HL-60 (cell line): ENCODE data around the gene DHRSX.

Source experiments
- DNase-seq, 2 experiments: peaks; one replicate each; pipeline ENCODE4 v3.0.0-alpha.2; 2010 to 2020; ENCODE audit warnings: low read depth in 1 of 2, low spot score in 1 of 2
- H3K27ac ChIP-seq: fragments of 250-450 bp; sonication (Bioruptor Pico); replicated peaks from 2 replicates; pipeline ENCODE4 v1.5.1; 2020; ENCODE audit warnings: mild to moderate bottlenecking, moderate library complexity
- H3K27me3 ChIP-seq: fragments of 250-450 bp; sonication (Bioruptor Pico); 2 replicates; pipeline ENCODE4 v1.5.1; 2021; ENCODE audit warnings: mild to moderate bottlenecking, moderate library complexity; ENCODE audit not compliant: insufficient read depth, poor library complexity, severe bottlenecking
- H3K4me3 ChIP-seq: replicated peaks from 2 replicates; pipeline ENCODE4 v1.5.1; 2011; ENCODE audit warnings: mild to moderate bottlenecking, control low read depth, low read length; ENCODE audit not compliant: insufficient read depth
- GABPA ChIP-seq: IDR thresholded peaks from 2 replicates; pipeline ENCODE4 v1.6.1; 2012; ENCODE audit warnings: low read depth
- POLR2AphosphoS5 ChIP-seq: IDR thresholded peaks from 2 replicates; pipeline ENCODE4 v1.6.1; 2012; ENCODE audit warnings: low read depth
- SPI1 ChIP-seq: IDR thresholded peaks from 2 replicates; pipeline ENCODE4 v1.6.1; 2012; ENCODE audit warnings: low read depth, mild to moderate bottlenecking, borderline replicate concordance
- TF ChIP-seq, protein P1 (sequence below): IDR thresholded peaks from 2 replicates; pipeline ENCODE4 v1.6.1; 2012; ENCODE audit warnings: low read depth; ENCODE audit not compliant: insufficient replicate concordance
- TF ChIP-seq, protein P2 (sequence below): IDR thresholded peaks from one replicate; pipeline ENCODE4 v1.5.1; 2011; ENCODE audit warnings: low read length, control low read depth, inconsistent platforms; ENCODE audit not compliant: insufficient read depth

Gene DHRSX

DNA sequence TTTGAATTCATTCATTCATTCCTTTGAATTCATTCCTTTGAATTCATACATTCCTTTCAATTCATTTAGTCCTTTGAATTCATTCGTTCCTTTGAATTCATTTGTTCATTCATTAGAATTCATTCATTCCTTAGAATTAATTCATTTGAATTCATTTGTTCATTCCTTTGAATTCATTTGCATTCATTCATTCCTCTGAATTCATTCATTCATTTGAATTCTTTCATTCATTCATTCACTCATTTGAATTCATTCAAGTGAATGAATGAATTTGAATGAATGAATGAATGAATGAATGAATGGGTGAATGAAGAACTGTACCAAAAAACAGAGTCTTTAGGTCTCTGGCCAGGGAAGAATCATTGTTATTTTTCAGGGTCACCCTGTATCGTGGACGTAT, 216.6 kb downstream of the DHRSX start:
- Histone ChIP-seq H3K27ac (no peak overlapping the region), H3K4me3 (no peak overlapping the region), H3K27me3 (no peaks in the 10 kb centered on the region)
- DNase-seq = no peak
- TF ChIP-seq, protein P1, sequence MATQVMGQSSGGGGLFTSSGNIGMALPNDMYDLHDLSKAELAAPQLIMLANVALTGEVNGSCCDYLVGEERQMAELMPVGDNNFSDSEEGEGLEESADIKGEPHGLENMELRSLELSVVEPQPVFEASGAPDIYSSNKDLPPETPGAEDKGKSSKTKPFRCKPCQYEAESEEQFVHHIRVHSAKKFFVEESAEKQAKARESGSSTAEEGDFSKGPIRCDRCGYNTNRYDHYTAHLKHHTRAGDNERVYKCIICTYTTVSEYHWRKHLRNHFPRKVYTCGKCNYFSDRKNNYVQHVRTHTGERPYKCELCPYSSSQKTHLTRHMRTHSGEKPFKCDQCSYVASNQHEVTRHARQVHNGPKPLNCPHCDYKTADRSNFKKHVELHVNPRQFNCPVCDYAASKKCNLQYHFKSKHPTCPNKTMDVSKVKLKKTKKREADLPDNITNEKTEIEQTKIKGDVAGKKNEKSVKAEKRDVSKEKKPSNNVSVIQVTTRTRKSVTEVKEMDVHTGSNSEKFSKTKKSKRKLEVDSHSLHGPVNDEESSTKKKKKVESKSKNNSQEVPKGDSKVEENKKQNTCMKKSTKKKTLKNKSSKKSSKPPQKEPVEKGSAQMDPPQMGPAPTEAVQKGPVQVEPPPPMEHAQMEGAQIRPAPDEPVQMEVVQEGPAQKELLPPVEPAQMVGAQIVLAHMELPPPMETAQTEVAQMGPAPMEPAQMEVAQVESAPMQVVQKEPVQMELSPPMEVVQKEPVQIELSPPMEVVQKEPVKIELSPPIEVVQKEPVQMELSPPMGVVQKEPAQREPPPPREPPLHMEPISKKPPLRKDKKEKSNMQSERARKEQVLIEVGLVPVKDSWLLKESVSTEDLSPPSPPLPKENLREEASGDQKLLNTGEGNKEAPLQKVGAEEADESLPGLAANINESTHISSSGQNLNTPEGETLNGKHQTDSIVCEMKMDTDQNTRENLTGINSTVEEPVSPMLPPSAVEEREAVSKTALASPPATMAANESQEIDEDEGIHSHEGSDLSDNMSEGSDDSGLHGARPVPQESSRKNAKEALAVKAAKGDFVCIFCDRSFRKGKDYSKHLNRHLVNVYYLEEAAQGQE = no peak
- TF ChIP-seq, protein P2, sequence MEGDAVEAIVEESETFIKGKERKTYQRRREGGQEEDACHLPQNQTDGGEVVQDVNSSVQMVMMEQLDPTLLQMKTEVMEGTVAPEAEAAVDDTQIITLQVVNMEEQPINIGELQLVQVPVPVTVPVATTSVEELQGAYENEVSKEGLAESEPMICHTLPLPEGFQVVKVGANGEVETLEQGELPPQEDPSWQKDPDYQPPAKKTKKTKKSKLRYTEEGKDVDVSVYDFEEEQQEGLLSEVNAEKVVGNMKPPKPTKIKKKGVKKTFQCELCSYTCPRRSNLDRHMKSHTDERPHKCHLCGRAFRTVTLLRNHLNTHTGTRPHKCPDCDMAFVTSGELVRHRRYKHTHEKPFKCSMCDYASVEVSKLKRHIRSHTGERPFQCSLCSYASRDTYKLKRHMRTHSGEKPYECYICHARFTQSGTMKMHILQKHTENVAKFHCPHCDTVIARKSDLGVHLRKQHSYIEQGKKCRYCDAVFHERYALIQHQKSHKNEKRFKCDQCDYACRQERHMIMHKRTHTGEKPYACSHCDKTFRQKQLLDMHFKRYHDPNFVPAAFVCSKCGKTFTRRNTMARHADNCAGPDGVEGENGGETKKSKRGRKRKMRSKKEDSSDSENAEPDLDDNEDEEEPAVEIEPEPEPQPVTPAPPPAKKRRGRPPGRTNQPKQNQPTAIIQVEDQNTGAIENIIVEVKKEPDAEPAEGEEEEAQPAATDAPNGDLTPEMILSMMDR = no peak
- TF ChIP-seq GABPA = no peak
- TF ChIP-seq SPI1 = no peak
- TF ChIP-seq POLR2AphosphoS5 = no peak

DNA sequence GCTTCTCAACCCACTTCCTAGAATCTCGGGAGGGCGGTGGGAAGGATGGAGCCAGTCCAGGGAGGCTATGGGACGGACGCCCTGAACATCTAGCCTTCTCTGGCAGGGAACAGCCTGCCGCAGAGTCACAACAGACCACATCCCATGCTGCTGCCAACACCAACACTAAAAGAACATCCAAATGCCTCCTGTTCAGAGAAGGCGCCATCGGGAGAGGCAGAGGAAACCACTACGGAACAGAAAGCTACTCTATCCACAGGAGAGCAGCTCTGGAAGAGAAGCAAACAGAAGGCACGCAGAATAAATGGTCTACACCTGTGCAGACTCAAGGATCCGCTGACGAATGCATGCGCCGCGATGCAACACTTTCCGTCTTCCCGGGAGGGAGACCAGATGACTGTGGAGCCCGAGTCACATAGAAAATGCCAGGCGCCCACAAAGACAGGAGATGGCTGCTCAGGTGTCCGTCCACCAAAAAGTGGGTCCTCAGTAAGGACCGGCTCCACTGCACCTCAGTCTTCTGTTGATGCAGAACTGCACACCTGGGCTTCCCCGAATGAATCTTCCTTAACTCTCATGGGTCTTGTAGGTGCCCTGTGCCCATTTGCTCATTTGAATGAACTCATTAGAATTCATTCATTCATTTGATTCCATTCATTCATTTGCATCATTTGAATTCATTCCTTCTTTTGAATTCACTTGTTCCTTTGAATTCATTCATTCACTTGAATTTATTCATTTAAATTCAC, 217.5 kb downstream of the DHRSX start:
- DNase-seq = no peak

DNA sequence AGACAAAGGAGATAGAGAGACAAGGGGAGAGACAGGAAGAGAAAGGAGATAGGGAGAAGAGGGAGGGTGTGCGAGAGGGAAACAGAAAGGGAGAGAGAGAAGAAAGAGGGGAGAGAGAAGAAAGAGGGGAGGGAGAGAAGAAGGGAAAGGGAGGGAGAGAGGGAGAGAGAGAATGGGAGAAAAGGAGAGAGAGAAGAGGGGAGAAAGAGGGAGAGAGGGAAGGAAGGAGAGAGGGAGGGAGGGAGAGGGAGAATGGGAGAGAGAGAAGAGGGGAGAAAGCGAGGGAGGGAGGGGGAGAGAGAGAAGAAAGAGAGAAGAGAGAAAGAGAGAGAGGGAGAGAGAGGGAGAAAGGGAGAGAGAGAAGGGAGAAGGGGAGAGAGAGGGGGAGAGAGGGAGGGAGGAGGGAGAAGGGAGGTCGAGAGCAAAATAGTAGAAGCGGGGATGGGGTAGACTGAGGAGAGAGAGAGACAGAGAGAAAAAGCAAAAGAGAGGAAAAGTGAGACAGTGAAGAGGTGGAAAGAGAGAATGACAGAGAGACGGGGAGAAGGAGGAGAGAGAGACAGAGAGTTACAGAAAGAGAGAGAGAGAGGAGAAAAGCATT, 218.2 kb downstream of the DHRSX start:
- TF ChIP-seq, protein P1 = no peak
- TF ChIP-seq SPI1 = no peak
- TF ChIP-seq POLR2AphosphoS5 = no peak
- no peak for TF ChIP-seq GABPA
- TF ChIP-seq, protein P2 = no peak
- Histone ChIP-seq H3K27me3 (no peaks in the 10 kb centered on the region), H3K4me3 (no peak overlapping the region), H3K27ac (no peak overlapping the region)
- DNase-seq = no peak

More for the DNA sequence above, 217.5 kb downstream of the DHRSX start:
- Histone ChIP-seq H3K27ac (no peak overlapping the region), H3K4me3 (no peak overlapping the region), H3K27me3 (no peaks in the 10 kb centered on the region)
- TF ChIP-seq, protein P1 = no peak
- TF ChIP-seq, protein P2 = no peak
- TF ChIP-seq POLR2AphosphoS5 = no peak
- no peak for TF ChIP-seq GABPA
- no peak for TF ChIP-seq SPI1
